ENCODE results near the gene ZNF646.

ZNF646 gene, protein sequence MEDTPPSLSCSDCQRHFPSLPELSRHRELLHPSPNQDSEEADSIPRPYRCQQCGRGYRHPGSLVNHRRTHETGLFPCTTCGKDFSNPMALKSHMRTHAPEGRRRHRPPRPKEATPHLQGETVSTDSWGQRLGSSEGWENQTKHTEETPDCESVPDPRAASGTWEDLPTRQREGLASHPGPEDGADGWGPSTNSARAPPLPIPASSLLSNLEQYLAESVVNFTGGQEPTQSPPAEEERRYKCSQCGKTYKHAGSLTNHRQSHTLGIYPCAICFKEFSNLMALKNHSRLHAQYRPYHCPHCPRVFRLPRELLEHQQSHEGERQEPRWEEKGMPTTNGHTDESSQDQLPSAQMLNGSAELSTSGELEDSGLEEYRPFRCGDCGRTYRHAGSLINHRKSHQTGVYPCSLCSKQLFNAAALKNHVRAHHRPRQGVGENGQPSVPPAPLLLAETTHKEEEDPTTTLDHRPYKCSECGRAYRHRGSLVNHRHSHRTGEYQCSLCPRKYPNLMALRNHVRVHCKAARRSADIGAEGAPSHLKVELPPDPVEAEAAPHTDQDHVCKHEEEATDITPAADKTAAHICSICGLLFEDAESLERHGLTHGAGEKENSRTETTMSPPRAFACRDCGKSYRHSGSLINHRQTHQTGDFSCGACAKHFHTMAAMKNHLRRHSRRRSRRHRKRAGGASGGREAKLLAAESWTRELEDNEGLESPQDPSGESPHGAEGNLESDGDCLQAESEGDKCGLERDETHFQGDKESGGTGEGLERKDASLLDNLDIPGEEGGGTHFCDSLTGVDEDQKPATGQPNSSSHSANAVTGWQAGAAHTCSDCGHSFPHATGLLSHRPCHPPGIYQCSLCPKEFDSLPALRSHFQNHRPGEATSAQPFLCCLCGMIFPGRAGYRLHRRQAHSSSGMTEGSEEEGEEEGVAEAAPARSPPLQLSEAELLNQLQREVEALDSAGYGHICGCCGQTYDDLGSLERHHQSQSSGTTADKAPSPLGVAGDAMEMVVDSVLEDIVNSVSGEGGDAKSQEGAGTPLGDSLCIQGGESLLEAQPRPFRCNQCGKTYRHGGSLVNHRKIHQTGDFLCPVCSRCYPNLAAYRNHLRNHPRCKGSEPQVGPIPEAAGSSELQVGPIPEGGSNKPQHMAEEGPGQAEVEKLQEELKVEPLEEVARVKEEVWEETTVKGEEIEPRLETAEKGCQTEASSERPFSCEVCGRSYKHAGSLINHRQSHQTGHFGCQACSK (N-terminal part only)

DNA sequence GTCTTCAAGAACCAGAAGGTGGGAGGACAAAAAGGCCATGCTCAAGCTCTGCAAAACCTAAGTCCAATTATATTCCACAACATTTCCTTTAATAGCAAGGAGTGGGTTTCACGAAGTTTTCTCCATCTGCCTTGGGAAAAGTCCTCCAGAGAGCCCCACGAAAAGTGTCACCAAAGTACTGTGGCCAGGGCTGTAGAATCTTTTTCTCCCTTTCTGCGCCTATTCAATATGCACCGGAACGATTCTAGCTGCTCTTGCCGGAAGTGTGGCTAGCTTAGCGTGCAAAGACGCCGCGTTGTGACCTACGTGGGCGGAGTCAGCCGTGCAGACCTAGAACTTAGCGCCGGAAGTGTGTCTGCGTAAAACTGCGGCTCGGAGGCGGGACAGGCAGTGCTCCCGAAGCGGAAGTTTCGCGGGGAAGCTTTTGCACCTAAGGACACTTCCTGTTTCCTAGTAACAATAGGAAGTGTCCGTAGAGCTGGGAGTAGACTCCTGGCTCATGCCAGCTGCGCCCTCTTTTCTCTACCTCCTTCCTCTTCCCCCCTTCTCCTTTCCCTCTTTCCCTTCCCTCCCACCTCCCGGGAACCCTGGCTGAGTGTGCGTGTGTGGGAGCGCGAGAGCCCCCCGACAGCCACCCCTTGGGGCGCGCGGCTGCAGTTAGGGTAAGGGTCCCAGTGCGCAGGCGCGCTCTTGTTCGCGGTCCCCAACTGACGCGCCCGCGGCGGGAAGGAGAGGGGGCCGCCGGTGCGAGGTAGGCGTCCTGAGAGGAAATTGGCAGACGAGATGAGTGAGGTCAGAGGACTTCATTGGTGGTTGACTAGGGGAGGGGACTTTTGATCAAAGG, at the start of gene ZNF646, which contains the start of gene ZNF668:
Gene ZNF646, plus strand, starts transcription at position 453 of the 844 bp plus-strand sequence. CDS start 1,903 bp downstream, outside the sequence.
Gene ZNF668, minus strand, starts transcription at position 271 of the 844 bp plus-strand sequence. CDS start 9,781 bp downstream, outside the sequence.
- in situ Hi-C loops (cut with HindIII; ENCODE audit: low sequenced_read_pairs), result loop anchor here (5.0 to 25.0 kb wide), 3 partner anchors 72 to 388 kb away; partner anchors contain the start of genes ARMC5, ORAI3 and TGFB1I1

DNA sequence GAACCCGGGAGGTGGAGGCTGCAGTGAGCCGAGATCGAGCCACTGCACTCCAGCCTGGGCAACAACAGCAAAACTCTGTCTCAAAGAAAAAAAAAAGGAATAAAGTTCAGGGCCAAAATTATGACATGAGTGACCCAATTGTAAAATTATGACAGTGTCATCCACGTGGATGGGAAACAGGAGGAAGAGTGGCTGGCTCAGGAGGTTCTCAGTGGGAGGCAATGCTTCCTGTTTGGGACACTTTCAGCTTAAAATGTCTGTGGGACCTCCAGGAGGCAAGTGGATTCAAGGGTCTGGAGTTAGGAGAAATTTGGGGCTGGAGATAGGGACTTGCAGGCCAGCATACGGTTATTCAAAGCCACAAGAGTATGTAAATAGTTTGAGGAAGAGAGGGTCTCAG, 48.9 kb upstream of the ZNF646 start:
- in situ Hi-C loops (cut with HindIII; ENCODE audit: low sequenced_read_pairs), result no loop called here

DNA sequence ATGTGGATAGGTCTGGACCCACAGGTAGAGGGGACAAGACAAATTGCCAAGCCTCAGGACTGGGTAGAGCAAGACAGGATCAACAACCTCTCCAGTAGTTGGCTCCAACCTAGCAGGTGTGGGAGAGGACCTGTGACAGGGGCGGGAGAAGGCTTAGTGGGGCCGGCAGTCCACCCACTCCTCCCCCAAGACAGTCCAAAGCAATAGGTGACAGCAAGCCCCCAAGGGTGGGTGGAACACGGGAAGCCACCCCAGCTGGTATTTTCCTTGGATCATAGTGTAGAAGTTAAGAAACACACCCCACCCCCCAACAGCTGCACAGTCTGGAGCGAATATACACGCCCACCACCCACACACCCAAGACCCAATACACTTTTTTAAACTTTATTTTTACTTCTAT, 45.0 kb upstream of the ZNF646 start:
- in situ Hi-C loops (cut with HindIII; ENCODE audit: low sequenced_read_pairs), result no loop called here

DNA sequence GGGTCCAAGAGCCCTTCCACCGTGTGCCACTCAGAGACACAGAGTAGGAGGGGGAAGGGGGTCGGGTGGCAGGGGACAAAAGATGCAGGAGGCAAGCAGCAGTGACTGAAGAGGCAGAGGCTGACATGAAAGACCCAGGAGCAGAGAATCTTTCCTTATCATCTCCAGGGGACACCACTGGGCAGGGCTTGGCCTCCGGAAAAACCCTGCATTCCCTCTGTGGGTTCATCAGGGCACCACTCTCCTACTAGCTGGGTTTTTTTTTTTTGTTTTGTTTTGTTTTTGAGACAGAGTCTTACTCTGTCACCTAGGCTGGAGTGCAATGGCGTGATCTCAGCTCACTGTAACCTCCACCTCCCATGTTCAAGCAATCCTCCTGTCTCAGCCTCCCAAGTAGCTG, 42.9 kb upstream of the ZNF646 start:
- in situ Hi-C loops (cut with HindIII; ENCODE audit: low sequenced_read_pairs), result no loop called here

DNA sequence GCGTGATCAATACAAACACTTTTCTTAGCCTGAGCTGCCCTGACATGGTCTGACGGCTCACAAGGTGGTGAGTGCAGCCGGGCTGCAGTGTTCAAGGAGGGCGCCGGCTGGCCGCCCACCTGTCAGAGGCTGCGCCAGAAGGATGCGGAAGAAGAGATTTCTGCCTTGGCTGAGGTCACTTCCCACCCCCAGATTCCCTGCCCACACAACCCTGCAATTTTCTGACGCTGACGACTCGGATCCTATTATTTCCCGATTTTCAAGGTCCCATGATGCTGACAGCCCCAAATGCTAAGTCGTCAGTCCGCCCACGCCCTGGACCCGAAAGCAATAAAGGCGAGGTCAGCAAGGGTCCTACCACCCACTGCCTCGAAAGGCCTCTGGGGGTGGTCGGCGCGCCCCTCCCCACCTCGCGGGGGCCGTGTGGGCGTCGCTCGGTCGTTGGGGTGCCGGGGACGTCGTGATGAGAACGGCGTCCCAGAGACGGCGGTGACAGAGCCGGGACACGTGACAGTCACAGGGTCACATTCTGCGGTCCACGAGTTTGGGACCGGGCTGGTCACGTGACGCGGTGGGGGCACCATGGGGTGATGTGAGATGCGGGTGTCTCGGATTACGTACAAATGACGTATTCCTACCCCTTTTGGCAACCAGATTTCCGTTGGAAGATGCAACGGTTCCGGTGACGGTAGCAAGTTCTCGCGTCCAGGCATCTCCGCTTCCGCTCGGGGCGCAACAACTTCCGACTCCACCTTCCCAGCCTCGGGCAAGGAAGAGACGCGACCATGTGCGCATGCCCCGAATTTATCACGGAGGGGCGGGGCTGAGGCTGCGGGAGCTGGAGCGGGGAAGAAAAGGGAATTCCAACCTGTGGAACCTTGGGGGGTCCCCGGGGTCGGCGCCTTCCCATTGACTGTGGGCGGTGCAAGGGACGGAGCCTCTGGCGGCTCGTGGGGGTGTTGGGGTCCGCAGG, 41.2 kb upstream of the ZNF646 start, which contains the start of gene STX4:
Gene STX4, plus strand, starts transcription at position 823 of the 973 bp plus-strand sequence. CDS start 248 bp downstream, outside the sequence.
- in situ Hi-C loops (cut with HindIII; ENCODE audit: low sequenced_read_pairs), result no loop called here

DNA sequence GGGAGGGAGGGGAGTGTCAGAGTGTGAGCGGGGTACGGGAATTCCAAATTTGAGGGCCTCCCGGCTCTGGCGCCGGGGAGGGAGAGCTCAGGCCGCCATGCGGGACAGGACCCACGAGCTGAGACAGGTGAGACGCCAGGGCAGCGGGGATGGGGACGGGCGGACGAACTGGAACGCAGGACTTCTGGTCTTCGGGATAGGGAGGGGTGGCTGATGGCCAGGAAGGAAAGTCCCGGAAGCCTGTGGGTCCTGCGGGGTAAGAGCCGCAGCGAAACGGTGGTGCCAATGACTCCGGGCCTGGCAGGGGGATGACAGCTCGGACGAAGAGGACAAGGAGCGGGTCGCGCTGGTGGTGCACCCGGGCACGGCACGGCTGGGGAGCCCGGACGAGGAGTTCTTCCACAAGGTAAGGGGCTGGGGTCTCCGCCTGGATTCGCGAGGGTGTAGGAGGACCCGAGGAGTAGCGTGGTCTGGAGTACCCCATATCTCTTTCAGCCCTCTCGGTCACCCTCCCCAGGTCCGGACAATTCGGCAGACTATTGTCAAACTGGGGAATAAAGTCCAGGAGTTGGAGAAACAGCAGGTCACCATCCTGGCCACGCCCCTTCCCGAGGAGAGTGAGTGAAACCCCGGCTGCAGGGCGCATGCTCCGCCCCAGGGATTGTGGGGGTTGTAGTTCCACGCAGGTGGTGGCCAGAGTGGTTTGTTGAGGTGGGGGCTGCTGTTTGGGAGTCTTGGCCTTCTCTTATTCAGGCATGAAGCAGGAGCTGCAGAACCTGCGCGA, 40.3 kb upstream of the ZNF646 start:
- in situ Hi-C loops (cut with HindIII; ENCODE audit: low sequenced_read_pairs), result no loop called here

DNA sequence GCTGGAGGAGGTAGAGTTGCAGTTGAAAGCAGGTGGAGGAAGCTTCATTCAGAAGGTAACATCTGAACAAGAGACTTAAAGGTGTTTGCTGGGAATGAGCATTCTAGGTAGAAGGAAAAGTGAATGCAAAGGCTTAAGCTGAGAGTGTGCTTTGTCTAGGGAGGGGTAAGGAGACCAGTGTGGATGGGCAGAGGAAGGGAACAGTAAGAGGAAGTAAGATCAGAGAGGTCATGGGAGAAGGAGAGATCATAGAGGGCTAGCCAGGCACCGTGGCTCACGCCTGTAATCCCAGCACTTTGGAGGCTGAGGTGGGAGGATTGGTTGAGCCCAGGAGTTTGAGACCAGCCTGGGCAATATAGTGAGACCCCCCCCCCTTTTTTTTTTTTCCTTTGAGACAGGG, 37.5 kb upstream of the ZNF646 start:
- in situ Hi-C loops (cut with HindIII; ENCODE audit: low sequenced_read_pairs), result no loop called here

DNA sequence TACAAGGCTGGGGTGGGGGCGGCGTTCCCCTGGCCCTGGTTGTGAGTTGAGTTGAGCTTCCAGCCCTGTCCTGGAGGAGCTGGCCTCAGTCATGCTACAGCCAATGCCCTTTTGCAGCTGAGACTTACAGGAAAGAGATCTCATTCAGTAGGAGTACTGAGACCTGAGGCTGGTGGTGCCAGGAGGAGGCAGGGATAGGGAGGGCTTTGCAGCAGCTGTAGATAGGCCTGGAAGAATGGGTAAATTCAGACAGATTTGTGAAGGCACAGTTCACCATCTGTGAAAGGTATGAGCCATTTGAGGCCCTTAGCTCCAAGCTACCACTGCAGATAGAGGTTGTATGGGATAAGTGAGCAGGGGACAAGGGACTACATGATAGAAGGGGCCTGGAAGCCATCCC, 35.2 kb upstream of the ZNF646 start:
- in situ Hi-C loops (cut with HindIII; ENCODE audit: low sequenced_read_pairs), result no loop called here

DNA sequence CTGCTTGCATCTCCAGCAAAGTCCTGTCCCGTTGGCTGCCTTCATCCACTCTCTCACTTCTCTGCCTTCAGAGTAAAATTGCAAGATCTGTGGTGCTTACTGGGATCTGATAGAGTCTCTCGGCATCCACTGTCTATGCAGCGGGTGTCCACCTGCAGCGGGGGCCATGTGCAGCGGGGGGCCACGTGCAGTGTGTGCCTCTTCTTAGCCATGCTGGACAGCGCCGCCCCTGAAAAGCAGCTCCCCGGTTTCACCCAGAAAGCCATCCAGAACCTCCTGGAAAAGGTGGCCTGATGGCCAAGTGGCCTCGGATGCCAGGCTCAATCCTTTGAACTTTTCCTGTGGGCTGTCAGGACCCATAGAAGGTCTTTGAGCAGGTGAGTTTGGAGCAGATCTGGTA, 31.4 kb upstream of the ZNF646 start:
- in situ Hi-C loops (cut with HindIII; ENCODE audit: low sequenced_read_pairs), result no loop called here

DNA sequence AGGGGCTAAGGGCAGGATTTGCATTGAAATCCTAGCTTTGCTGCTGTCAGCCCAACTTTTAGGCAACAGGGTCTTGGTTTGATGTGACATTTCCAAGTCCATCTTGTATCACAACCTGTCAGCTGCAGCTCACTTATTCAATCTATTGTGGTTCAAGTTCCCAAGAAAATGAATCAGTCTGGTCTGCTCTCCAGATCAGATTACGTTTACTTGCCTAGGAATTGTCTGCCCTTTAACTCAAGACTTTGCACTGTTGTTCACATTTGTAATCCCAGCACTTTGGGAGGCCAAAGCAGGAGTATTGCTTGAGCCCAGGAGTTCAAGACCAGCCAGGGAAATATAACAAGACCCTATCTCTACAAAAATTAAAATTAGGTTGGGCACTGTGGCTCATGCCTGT, 30.9 kb upstream of the ZNF646 start:
- in situ Hi-C loops (cut with HindIII; ENCODE audit: low sequenced_read_pairs), result no loop called here

DNA sequence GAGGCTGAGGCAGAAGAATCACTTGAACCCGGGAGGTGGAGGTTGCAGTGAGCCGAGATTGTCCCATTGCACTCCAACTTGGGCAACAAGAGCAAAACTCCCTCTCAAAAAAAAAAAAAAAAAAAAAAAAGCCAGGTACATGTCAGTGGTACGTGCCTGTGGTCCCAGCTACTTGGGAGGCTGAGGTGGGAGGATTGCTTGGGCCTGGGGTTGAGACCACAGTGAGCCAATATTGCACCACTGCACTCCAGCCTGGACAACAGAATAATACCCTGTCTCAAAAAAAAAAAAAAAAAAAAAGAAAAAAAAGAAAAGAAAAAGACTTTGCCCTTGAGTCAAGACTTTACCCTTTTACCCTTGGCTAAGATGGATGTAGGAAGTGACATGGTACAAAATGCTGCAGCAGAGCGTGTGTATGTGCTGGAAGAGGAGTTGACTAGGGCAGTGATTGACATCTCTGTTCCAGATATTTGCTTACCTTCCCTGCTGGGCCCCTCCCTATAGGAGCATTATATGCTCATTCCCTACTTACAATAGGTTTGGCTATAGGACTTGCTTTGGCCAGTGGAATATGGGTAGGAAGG, 30.2 kb upstream of the ZNF646 start:
- in situ Hi-C loops (cut with HindIII; ENCODE audit: low sequenced_read_pairs), result no loop called here

DNA sequence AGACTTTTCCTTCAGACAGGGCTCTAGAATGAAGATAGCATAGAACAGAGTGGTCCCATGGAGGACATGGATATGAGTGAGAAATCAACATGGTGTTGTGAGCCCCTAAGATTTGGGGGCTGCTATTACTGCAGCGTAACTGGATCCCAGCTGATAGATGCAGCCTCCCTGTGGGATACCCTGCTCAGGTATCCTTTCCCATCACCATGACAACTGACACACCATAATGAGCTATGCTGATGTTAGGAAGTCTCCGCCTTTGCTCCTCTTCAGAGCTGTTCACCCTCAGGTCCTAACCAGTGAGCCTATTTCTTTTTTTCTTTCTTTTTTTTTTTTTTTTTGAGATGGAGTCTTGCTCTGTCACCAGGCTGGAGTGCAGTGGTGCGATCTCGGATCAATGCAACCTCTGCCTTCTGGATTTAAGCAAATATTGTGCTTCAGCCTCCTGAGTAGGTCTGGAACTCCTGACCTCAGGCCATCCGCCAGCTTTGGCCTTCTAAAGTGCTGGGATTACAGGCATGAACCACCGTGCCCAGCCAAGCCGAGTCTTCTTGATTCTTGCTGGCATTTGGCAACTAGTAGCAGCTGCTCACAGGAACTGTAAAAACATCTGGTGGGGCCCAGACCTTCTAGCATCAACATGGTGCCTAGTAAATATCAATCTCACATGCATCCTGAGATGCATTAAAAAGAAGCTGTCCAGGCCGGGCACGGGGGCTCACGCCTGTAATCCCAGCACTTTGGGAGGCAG, 23.8 kb upstream of the ZNF646 start:
- in situ Hi-C loops (cut with HindIII; ENCODE audit: low sequenced_read_pairs), result loop anchor here (25.0 kb wide), 1 partner anchor 412 kb away; the partner anchor contains the start of genes ARMC5 and TGFB1I1

DNA sequence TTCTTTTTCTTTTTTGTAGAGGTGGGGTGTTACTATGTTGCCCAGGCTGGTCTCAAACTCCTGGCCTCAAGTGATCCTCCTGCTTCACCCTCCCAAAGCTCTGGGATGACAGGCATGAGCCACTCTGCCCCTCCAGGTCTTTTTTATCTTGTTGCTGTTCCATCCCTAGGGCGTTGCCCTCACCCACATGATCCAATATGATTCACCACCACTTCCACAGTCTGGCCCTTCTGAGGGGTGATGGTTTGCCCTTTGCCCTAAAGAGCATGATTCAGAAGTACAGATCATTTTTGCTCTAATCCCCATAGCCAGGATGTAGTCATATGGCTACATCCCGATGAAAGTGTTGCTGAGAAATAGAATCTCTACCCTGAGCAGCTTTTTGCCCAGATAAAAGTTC, 22.1 kb upstream of the ZNF646 start:
- in situ Hi-C loops (cut with HindIII; ENCODE audit: low sequenced_read_pairs), result loop anchor here (25.0 kb wide), 1 partner anchor 410 kb away; the partner anchor contains the start of genes ARMC5 and TGFB1I1

DNA sequence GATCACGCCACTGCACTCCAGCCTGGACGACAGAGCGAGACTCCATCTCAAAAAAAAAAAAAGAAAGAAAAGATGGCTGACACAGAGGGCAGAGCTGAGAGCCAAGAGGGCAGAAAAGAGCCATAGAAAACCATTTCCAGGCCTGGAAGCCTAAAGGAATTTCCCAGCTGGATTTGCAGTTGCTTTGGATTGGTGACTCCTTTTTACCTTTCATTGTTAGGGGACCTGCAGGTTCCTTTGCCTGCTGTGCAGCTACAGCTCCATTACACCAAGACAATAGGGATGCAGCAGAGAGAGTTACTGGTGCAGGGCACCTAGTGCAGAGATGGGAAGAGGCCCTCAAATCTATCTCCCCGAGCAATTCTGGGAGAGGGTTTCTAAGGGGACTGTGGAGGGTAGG, 18.6 kb upstream of the ZNF646 start:
- in situ Hi-C loops (cut with HindIII; ENCODE audit: low sequenced_read_pairs), result loop anchor here (25.0 kb wide), 1 partner anchor 407 kb away; the partner anchor contains the start of genes ARMC5 and TGFB1I1

DNA sequence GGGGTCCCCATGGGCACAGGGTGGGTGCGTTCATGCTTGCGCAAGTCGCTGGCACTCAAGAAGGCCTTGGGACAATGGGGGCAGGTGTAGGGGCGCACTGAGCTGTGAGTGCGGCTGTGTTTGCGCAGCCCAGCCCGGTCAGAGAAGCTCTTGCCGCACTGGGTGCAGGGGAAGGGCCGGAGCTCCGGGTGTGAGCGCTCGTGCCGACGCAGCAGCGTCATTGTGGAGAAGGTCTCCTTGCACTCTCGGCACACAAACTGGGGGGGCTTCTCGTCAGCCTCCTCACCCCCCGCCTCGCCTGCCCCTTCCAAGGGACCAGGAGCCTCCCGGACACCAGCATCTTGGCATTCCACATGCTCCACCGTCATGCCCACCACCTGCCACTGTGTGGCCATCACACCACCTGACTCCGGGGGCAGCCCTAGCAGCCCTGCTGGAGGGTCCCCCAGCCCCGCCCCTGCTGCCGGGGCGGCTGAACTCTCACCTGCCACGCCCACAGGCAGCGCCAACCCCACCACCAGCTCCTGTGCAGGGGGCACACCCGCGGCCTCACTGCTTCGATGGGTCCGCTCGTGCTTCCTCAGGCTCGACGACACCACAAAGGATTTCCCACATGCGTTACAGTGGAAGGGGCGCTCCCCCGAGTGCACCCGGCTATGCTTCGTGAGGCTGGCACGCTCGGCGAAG, 13.0 kb upstream of the ZNF646 start:
- in situ Hi-C loops (cut with HindIII; ENCODE audit: low sequenced_read_pairs), result loop anchor here (25.0 kb wide), 1 partner anchor 401 kb away; the partner anchor contains the start of genes ARMC5 and TGFB1I1

All from endothelial cell of hepatic sinusoid (primary cell).